ENCODE measurements around the gene CD163L1.

CD163L1 gene

GRCh38 chr12:7459973-7460372 lies 16.0 kb upstream of the CD163L1 start:
- H3K18ac ChIP-seq (ENCODE audit: low read length): no peak overlapping the region
- no peak overlapping the region for H2BK5ac ChIP-seq (ENCODE audit: low read length)
- H3K27ac ChIP-seq (replicated peaks; ENCODE audit: low read length): no peak overlapping the region
- H2AFZ ChIP-seq (ENCODE audit: low read length): no peak overlapping the region
- H4K8ac ChIP-seq (ENCODE audit: low read depth, low read length): no peak overlapping the region
- no peak overlapping the region for H3K4me3 ChIP-seq (ENCODE audit: low read length in 2 of 2)
- no CpG with 5 or more reads among the region's 3 CpGs for WGBS, 2 donors (ENCODE audit: extremely low coverage in 2 of 2, insufficient read length in 2 of 2, insufficient replicate concordance in 1 of 2)
- no peak for DNase-seq (ENCODE audit: low spot score)
- H3K4me1 ChIP-seq (ENCODE audit: control insufficient read depth in 2 of 2, insufficient read depth in 1 of 2, low read depth in 1 of 2, low read length in 2 of 2): no peaks in the 10 kb centered on the region
- H2BK15ac ChIP-seq (ENCODE audit: low read length): no peak overlapping the region
- H3K14ac ChIP-seq (ENCODE audit: low read length): no peak overlapping the region
- H3K4me2 ChIP-seq (ENCODE audit: insufficient read depth, low read length, poor library complexity, severe bottlenecking): no peak overlapping the region
- no peaks in the 10 kb centered on the region for H3K79me1 ChIP-seq (ENCODE audit: low read depth, low read length)
- no peak overlapping the region for H3K4ac ChIP-seq (ENCODE audit: low read length)
- no peaks in the 10 kb centered on the region for H3K9me3 ChIP-seq (replicated peaks in 1 of 2; ENCODE audit: control insufficient read depth in 2 of 2, insufficient read depth in 1 of 2, low read depth in 1 of 2, low read length in 2 of 2)
- no peak overlapping the region for H2BK120ac ChIP-seq (ENCODE audit: low read depth, low read length)
- no peak overlapping the region for H4K91ac ChIP-seq (ENCODE audit: low read depth, low read length, poor library complexity)
- no peak overlapping the region for H2AK5ac ChIP-seq (ENCODE audit: low read depth, low read length)
- H3K9ac ChIP-seq (ENCODE audit: low read depth, low read length, poor library complexity): no peak overlapping the region
- no peak overlapping the region for H2BK12ac ChIP-seq (ENCODE audit: low read length)
- H3K23ac ChIP-seq (ENCODE audit: low read depth, low read length, poor library complexity): no peak overlapping the region
- no peaks in the 10 kb centered on the region for H3K27me3 ChIP-seq (ENCODE audit: control insufficient read depth in 3 of 3, insufficient read depth in 3 of 3, low read depth in 1 of 3, low read length in 3 of 3)
- H3K36me3 ChIP-seq (replicated peaks in 1 of 2; ENCODE audit: control insufficient read depth in 2 of 2, insufficient read depth in 2 of 2, low read length in 2 of 2): no peaks in the 10 kb centered on the region

- no peak overlapping the region for H3K4ac ChIP-seq (ENCODE audit: low read length)
- DNase-seq (ENCODE audit: low spot score): no peak
- H3K9ac ChIP-seq (ENCODE audit: low read depth, low read length, poor library complexity): no peak overlapping the region
- H4K8ac ChIP-seq (ENCODE audit: low read depth, low read length): no peak overlapping the region
- no peak overlapping the region for H3K4me2 ChIP-seq (ENCODE audit: insufficient read depth, low read length, poor library complexity, severe bottlenecking)
- no peak overlapping the region for H3K23ac ChIP-seq (ENCODE audit: low read depth, low read length, poor library complexity)
- no peaks in the 10 kb centered on the region for H3K36me3 ChIP-seq (replicated peaks in 1 of 2; ENCODE audit: control insufficient read depth in 2 of 2, insufficient read depth in 2 of 2, low read length in 2 of 2)
- no peaks in the 10 kb centered on the region for H3K79me1 ChIP-seq (ENCODE audit: low read depth, low read length)
- H2AFZ ChIP-seq (ENCODE audit: low read length): no peak overlapping the region
- no peak overlapping the region for H2BK5ac ChIP-seq (ENCODE audit: low read length)
- no peak overlapping the region for H4K91ac ChIP-seq (ENCODE audit: low read depth, low read length, poor library complexity)
- no peak overlapping the region for H2BK15ac ChIP-seq (ENCODE audit: low read length)
- no peak overlapping the region for H2BK120ac ChIP-seq (ENCODE audit: low read depth, low read length)
- H3K14ac ChIP-seq (ENCODE audit: low read length): no peak overlapping the region
- H2AK5ac ChIP-seq (ENCODE audit: low read depth, low read length): no peak overlapping the region
- no peak overlapping the region for H2BK12ac ChIP-seq (ENCODE audit: low read length)
- WGBS, 2 donors (ENCODE audit: extremely low coverage in 2 of 2, insufficient read length in 2 of 2, insufficient replicate concordance in 1 of 2): no CpG with 5 or more reads among the region's 3 CpGs
- no peaks in the 10 kb centered on the region for H3K27me3 ChIP-seq (ENCODE audit: control insufficient read depth in 3 of 3, insufficient read depth in 3 of 3, low read depth in 1 of 3, low read length in 3 of 3)
- no peaks in the 10 kb centered on the region for H3K9me3 ChIP-seq (replicated peaks in 1 of 2; ENCODE audit: control insufficient read depth in 2 of 2, insufficient read depth in 1 of 2, low read depth in 1 of 2, low read length in 2 of 2)
- no peak overlapping the region for H3K18ac ChIP-seq (ENCODE audit: low read length)
- no peak overlapping the region for H3K4me3 ChIP-seq (ENCODE audit: low read length in 2 of 2)
- H3K4me1 ChIP-seq (ENCODE audit: control insufficient read depth in 2 of 2, insufficient read depth in 1 of 2, low read depth in 1 of 2, low read length in 2 of 2): no peaks in the 10 kb centered on the region
- H3K27ac ChIP-seq (replicated peaks; ENCODE audit: low read length): no peak overlapping the region
Measured at GRCh38 chr12:7451756-7452155, 7.8 kb upstream of the CD163L1 start.

GRCh38 chr12:7450667-7451066 lies 6.7 kb upstream of the CD163L1 start:
- H3K9ac ChIP-seq (ENCODE audit: low read depth, low read length, poor library complexity): no peak overlapping the region
- no peak overlapping the region for H2BK5ac ChIP-seq (ENCODE audit: low read length)
- no peak overlapping the region for H3K14ac ChIP-seq (ENCODE audit: low read length)
- no peak overlapping the region for H4K8ac ChIP-seq (ENCODE audit: low read depth, low read length)
- H2AK5ac ChIP-seq (ENCODE audit: low read depth, low read length): no peak overlapping the region
- no peak overlapping the region for H2BK12ac ChIP-seq (ENCODE audit: low read length)
- H3K4me1 ChIP-seq (ENCODE audit: control insufficient read depth in 2 of 2, insufficient read depth in 1 of 2, low read depth in 1 of 2, low read length in 2 of 2): no peaks in the 10 kb centered on the region
- H2AFZ ChIP-seq (ENCODE audit: low read length): no peak overlapping the region
- no peaks in the 10 kb centered on the region for H3K79me1 ChIP-seq (ENCODE audit: low read depth, low read length)
- H3K27me3 ChIP-seq (ENCODE audit: control insufficient read depth in 3 of 3, insufficient read depth in 3 of 3, low read depth in 1 of 3, low read length in 3 of 3): no peaks in the 10 kb centered on the region
- no peak overlapping the region for H2BK15ac ChIP-seq (ENCODE audit: low read length)
- no CpG with 5 or more reads among the region's 7 CpGs for WGBS, 2 donors (ENCODE audit: extremely low coverage in 2 of 2, insufficient read length in 2 of 2, insufficient replicate concordance in 1 of 2)
- no peak overlapping the region for H3K4me3 ChIP-seq (ENCODE audit: low read length in 2 of 2)
- H3K36me3 ChIP-seq (replicated peaks in 1 of 2; ENCODE audit: control insufficient read depth in 2 of 2, insufficient read depth in 2 of 2, low read length in 2 of 2): no peaks in the 10 kb centered on the region
- no peak overlapping the region for H3K23ac ChIP-seq (ENCODE audit: low read depth, low read length, poor library complexity)
- no peak overlapping the region for H3K4me2 ChIP-seq (ENCODE audit: insufficient read depth, low read length, poor library complexity, severe bottlenecking)
- H4K91ac ChIP-seq (ENCODE audit: low read depth, low read length, poor library complexity): no peak overlapping the region
- H3K18ac ChIP-seq (ENCODE audit: low read length): no peak overlapping the region
- no peak for DNase-seq (ENCODE audit: low spot score)
- no peak overlapping the region for H3K4ac ChIP-seq (ENCODE audit: low read length)
- no peak overlapping the region for H2BK120ac ChIP-seq (ENCODE audit: low read depth, low read length)
- no peaks in the 10 kb centered on the region for H3K9me3 ChIP-seq (replicated peaks in 1 of 2; ENCODE audit: control insufficient read depth in 2 of 2, insufficient read depth in 1 of 2, low read depth in 1 of 2, low read length in 2 of 2)
- no peak overlapping the region for H3K27ac ChIP-seq (replicated peaks; ENCODE audit: low read length)

- Histone ChIP-seq H3K18ac (ENCODE audit: low read length) (no peak overlapping the region), H2AFZ (ENCODE audit: low read length) (no peak overlapping the region), H3K27me3 (ENCODE audit: control insufficient read depth in 3 of 3, insufficient read depth in 3 of 3, low read depth in 1 of 3, low read length in 3 of 3) (no peaks in the 10 kb centered on the region), H2BK5ac (ENCODE audit: low read length) (no peak overlapping the region), H3K27ac (replicated peaks; ENCODE audit: low read length) (no peak overlapping the region), H3K4me3 (ENCODE audit: low read length in 2 of 2) (no peak overlapping the region), H3K36me3 (replicated peaks in 1 of 2; ENCODE audit: control insufficient read depth in 2 of 2, insufficient read depth in 2 of 2, low read length in 2 of 2) (no peaks in the 10 kb centered on the region), H3K14ac (ENCODE audit: low read length) (no peak overlapping the region), H4K91ac (ENCODE audit: low read depth, low read length, poor library complexity) (no peak overlapping the region), H3K23ac (ENCODE audit: low read depth, low read length, poor library complexity) (no peak overlapping the region), H3K9ac (ENCODE audit: low read depth, low read length, poor library complexity) (no peak overlapping the region), H2AK5ac (ENCODE audit: low read depth, low read length) (no peak overlapping the region), H3K79me1 (ENCODE audit: low read depth, low read length) (no peaks in the 10 kb centered on the region), H3K4me2 (ENCODE audit: insufficient read depth, low read length, poor library complexity, severe bottlenecking) (no peak overlapping the region), H3K4me1 (ENCODE audit: control insufficient read depth in 2 of 2, insufficient read depth in 1 of 2, low read depth in 1 of 2, low read length in 2 of 2) (no peaks in the 10 kb centered on the region), H3K9me3 (replicated peaks in 1 of 2; ENCODE audit: control insufficient read depth in 2 of 2, insufficient read depth in 1 of 2, low read depth in 1 of 2, low read length in 2 of 2) (no peaks in the 10 kb centered on the region), H3K4ac (ENCODE audit: low read length) (no peak overlapping the region), H2BK12ac (ENCODE audit: low read length) (no peak overlapping the region), H4K8ac (ENCODE audit: low read depth, low read length) (no peak overlapping the region), H2BK120ac (ENCODE audit: low read depth, low read length) (no peak overlapping the region), H2BK15ac (ENCODE audit: low read length) (no peak overlapping the region)
- DNase-seq (ENCODE audit: low spot score): no peak
- WGBS, 2 donors (ENCODE audit: extremely low coverage in 2 of 2, insufficient read length in 2 of 2, insufficient replicate concordance in 1 of 2): no CpG with 5 or more reads among the region's 1 CpG
Measured at GRCh38 chr12:7448099-7448498, 4.1 kb upstream of the CD163L1 start.

Measured in neuronal stem cell (in vitro differentiated cells).